ENCODE data around the gene SLC25A44. TPM values are rescaled to one million over a fixed set of nuclear protein-coding genes. Genes with fewer than 3 reads are reported as not detected.

Gene SLC25A44
- total RNA-seq, 1 donor from 2014 or later, result 13.5 TPM

GRCh38 chr1:156146769-156147405, 47.0 kb upstream of the SLC25A44 start:
- intact Hi-C loops (cut with DNase I), result loop anchor here (2.0 to 10.0 kb wide), 5 partner anchors 14 to 192 kb away; partner anchors contain the start of genes PMF1 and SLC25A44
- Histone ChIP-seq H3K36me3 (no peaks in the 10 kb centered on the region), H3K9me3 (no peaks in the 10 kb centered on the region), H3K27ac (no peak overlapping the region), H3K27me3 (no peaks in the 10 kb centered on the region), H3K4me3 (no peak overlapping the region), H3K4me1 (peaks cover 12 to 15% of the 10 kb centered on the region in 2 donors)
- peak in 1 of 2 donors; percentile 71 for DNase-seq (ENCODE audit: low spot score in 2 of 2)
- no peak for TF ChIP-seq CTCF (IDR thresholded peaks at IDR 0.05)

- intact Hi-C loops (cut with DNase I), result loop anchor here (5.0 to 10.0 kb wide), 2 partner anchors 44 to 193 kb away; partner anchors contain the start of gene SLC25A44
- H3K4me1 ChIP-seq, result peaks cover 12 to 15% of the 10 kb centered on the region in 2 donors
- no peak for TF ChIP-seq CTCF (IDR thresholded peaks at IDR 0.05)
- no peak overlapping the region for H3K27ac ChIP-seq
- no peaks in the 10 kb centered on the region for H3K36me3 ChIP-seq
- no peak overlapping the region for H3K4me3 ChIP-seq
- H3K9me3 ChIP-seq, result no peaks in the 10 kb centered on the region
- no peaks in the 10 kb centered on the region for H3K27me3 ChIP-seq
- DNase-seq (ENCODE audit: low spot score in 2 of 2), result no peak
Observed at GRCh38 chr1:156148216-156148615, 45.7 kb upstream of the SLC25A44 start.

GRCh38 chr1:156149374-156150332, 44.3 kb upstream of the SLC25A44 start:
- Histone ChIP-seq H3K4me3 (no peak overlapping the region), H3K9me3 (no peaks in the 10 kb centered on the region), H3K27ac (no peak overlapping the region), H3K27me3 (no peaks in the 10 kb centered on the region), H3K4me1 (peaks cover 12 to 15% of the 10 kb centered on the region in 2 donors), H3K36me3 (no peaks in the 10 kb centered on the region)
- intact Hi-C loops (cut with DNase I), result loop anchor here (5.0 to 10.0 kb wide), 2 partner anchors 43 to 195 kb away; partner anchors contain the start of gene SLC25A44
- no peak for TF ChIP-seq CTCF (IDR thresholded peaks at IDR 0.05)
- no peak for DNase-seq (ENCODE audit: low spot score in 2 of 2)

- H3K27ac ChIP-seq, result peak overlapping the region in 1 of 2 donors; percentile 59
- no peaks in the 10 kb centered on the region for H3K36me3 ChIP-seq
- H3K9me3 ChIP-seq, result no peaks in the 10 kb centered on the region
- no peak overlapping the region for H3K4me3 ChIP-seq
- intact Hi-C loops (cut with DNase I), result no loop called here
- no peaks in the 10 kb centered on the region for H3K27me3 ChIP-seq
- peaks cover 12 to 15% of the 10 kb centered on the region in 2 donors for H3K4me1 ChIP-seq
- no peak for DNase-seq (ENCODE audit: low spot score in 2 of 2)
- no peak for TF ChIP-seq CTCF (IDR thresholded peaks at IDR 0.05)
Observed at GRCh38 chr1:156150333-156151011, 43.4 kb upstream of the SLC25A44 start.

GRCh38 chr1:156151093-156151688, 42.7 kb upstream of the SLC25A44 start:
- TF ChIP-seq CTCF (IDR thresholded peaks at IDR 0.05), result no peak
- intact Hi-C loops (cut with DNase I), result no loop called here
- DNase-seq (ENCODE audit: low spot score in 2 of 2), result peak; percentile 55 to 78
- peak overlapping the region in 1 of 2 donors; percentile 59 for H3K27ac ChIP-seq
- no peak overlapping the region for H3K4me3 ChIP-seq
- peaks cover 11 to 14% of the 10 kb centered on the region in 2 donors for H3K4me1 ChIP-seq
- H3K36me3 ChIP-seq, result no peaks in the 10 kb centered on the region
- no peaks in the 10 kb centered on the region for H3K27me3 ChIP-seq
- no peaks in the 10 kb centered on the region for H3K9me3 ChIP-seq
